CD8-positive, alpha-beta memory T cell (primary cell): ENCODE data around the gene YAF2. TPM values are rescaled to one million over a fixed set of nuclear protein-coding genes. Genes with fewer than 3 reads are reported as not detected.

ENCODE experiments used
- CTCF ChIA-PET: fragments of 350-600 bp; sonication (Branson Sonifier 250); formaldehyde crosslinking; loops from one replicate; lab custom pipeline; 2021; ENCODE audit warnings: antibody characterized with exemption; lab: Charles Lee
- POLR2A ChIA-PET: fragments of 350-600 bp; sonication (Branson Sonifier 250); formaldehyde crosslinking; loops from one replicate; lab custom pipeline; 2021; ENCODE audit warnings: antibody characterized with exemption; lab: Charles Lee
- DNase-seq, 5 donors: peaks; one replicate each; pipeline versions ENCODE4 v3.0.0 to v3.0.0-alpha.2; 2020 to 2022; ENCODE audit warnings: mixed read lengths in 1 of 5
- H3K27ac ChIP-seq: one replicate; pipeline ENCODE4 v1.7.0; 2013; ENCODE audit warnings: low read depth, mild to moderate bottlenecking, low read length, moderate library complexity
- H3K27me3 ChIP-seq: 2 replicates; pipeline ENCODE4 v1.7.0; 2013; ENCODE audit warnings: low read length, mild to moderate bottlenecking; ENCODE audit not compliant: insufficient read depth, poor library complexity, severe bottlenecking
- H3K36me3 ChIP-seq: 2 replicates; pipeline ENCODE4 v1.7.0; 2013; ENCODE audit warnings: mild to moderate bottlenecking, low read length, moderate library complexity; ENCODE audit not compliant: insufficient read depth
- H3K4me1 ChIP-seq: 2 replicates; pipeline ENCODE4 v1.7.0; 2013; ENCODE audit warnings: mild to moderate bottlenecking, low read length, moderate library complexity; ENCODE audit not compliant: insufficient read depth
- H3K4me3 ChIP-seq: 2 replicates; pipeline ENCODE4 v1.7.0; 2013; ENCODE audit warnings: mild to moderate bottlenecking, low read length
- H3K9me3 ChIP-seq: 2 replicates; pipeline ENCODE4 v1.7.0; 2013; ENCODE audit warnings: mild to moderate bottlenecking, low read length
- H3K27ac Mint-ChIP-seq, 8 donors: one replicate each; pipeline ENCODE4 v1.8.0; 2020 to 2021; ENCODE audit warnings: mixed read lengths in 8 of 8, mild to moderate bottlenecking in 6 of 8, inconsistent platforms in 3 of 8, moderate library complexity in 3 of 8
- H3K27me3 Mint-ChIP-seq, 2 donors: one replicate each; pipeline ENCODE4 v1.8.0; 2020 to 2021; ENCODE audit warnings: mixed read lengths in 2 of 2, mild to moderate bottlenecking in 1 of 2, moderate library complexity in 1 of 2
- H3K36me3 Mint-ChIP-seq, 3 donors: one replicate each; pipeline ENCODE4 v1.8.0; 2020 to 2021; ENCODE audit warnings: mixed read lengths in 3 of 3, inconsistent platforms in 1 of 3, mild to moderate bottlenecking in 1 of 3
- H3K4me1 Mint-ChIP-seq, 3 donors: one replicate each; pipeline ENCODE4 v1.8.0; 2020 to 2021; ENCODE audit warnings: mixed read lengths in 3 of 3, inconsistent platforms in 1 of 3, mild to moderate bottlenecking in 1 of 3
- H3K4me3 Mint-ChIP-seq, 7 donors: one replicate each; pipeline ENCODE4 v1.8.0; 2020 to 2021; ENCODE audit warnings: mixed read lengths in 7 of 7, mild to moderate bottlenecking in 6 of 7, moderate library complexity in 4 of 7, inconsistent platforms in 2 of 7
- H3K9me3 Mint-ChIP-seq, 5 donors: one replicate each; pipeline ENCODE4 v1.8.0; 2020 to 2022; ENCODE audit warnings: mixed read lengths in 5 of 5, mild to moderate bottlenecking in 3 of 5, moderate library complexity in 2 of 5, inconsistent platforms in 1 of 5
- polyA plus RNA-seq: library from polyadenylated mRNA; unstranded; fragments of 300-500 nt; fragmentation: Illumina TruSeq; gene quantifications from one replicate; pipeline ENCODE4 v1.2.3, GENCODE V29; 2021
- total RNA-seq, 2 experiments: library from RNA; stranded (reverse); gene quantifications; one replicate each; pipeline ENCODE4 v1.2.3, GENCODE V29; 2021

The YAF2 gene
- total and polyA plus RNA-seq, 3 experiments from 2014 or later, result 26.3 to 37.8 (median 36.2) TPM

DNA sequence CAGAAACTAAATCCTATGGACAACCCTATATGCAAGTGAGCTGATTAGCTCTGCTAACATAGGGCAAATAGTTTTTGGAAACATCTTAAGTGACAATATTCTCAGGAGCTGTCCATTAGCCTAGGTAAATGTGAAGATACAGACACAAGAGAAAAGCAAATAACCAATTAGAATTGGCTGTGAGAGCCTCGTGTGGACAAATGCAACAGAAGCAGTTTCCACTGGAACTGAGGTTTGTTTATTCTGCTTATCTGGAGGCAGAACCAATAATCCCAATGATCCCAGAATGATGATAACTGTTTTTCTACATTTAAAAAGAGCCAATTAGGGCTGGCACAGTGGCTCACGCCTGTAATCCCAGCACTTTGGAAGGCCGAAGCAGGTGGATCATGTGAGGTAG is 43.2 kb upstream of the YAF2 start:
- H3K27me3 Mint-ChIP-seq, result peaks cover 0 to 9% of the 10 kb centered on the region in 2 donors
- H3K27ac ChIP-seq, result no peak overlapping the region
- no peak for DNase-seq
- H3K4me1 Mint-ChIP-seq, result peaks cover 0 to 6% (median 2%) of the 10 kb centered on the region in 3 donors
- CTCF ChIA-PET, result no interaction called here
- no peak overlapping the region for H3K4me3 Mint-ChIP-seq
- no peaks in the 10 kb centered on the region for H3K9me3 Mint-ChIP-seq
- H3K4me1 ChIP-seq, result no peaks in the 10 kb centered on the region
- no peak overlapping the region for H3K4me3 ChIP-seq
- H3K36me3 ChIP-seq, result no peaks in the 10 kb centered on the region
- no peaks in the 10 kb centered on the region for H3K9me3 ChIP-seq
- H3K27me3 ChIP-seq, result no peaks in the 10 kb centered on the region
- POLR2A ChIA-PET, result no interaction called here
- H3K27ac Mint-ChIP-seq, result no peak overlapping the region
- H3K36me3 Mint-ChIP-seq, result no peaks in the 10 kb centered on the region

DNA sequence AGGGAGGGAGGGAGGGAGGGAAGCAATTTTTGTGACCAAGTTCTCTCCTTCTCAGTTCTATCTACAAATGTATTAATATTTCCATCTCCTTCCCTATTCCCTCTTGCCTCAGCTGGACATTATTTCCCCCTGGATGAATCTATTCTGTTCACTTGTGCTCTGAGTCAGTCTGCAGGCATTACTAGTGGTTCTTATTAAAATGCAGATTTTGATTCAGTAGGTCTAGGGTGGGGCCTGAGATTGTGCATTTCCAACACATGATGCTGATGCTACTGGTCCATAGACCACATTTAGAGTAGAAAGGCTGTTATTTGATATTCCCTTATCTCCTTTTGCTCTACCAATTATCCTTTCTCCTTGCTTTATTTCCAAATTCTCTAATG is 40.1 kb upstream of the YAF2 start:
- Histone ChIP-seq H3K4me3 (no peak overlapping the region), H3K27me3 (no peaks in the 10 kb centered on the region), H3K27ac (no peak overlapping the region), H3K36me3 (no peaks in the 10 kb centered on the region), H3K9me3 (no peaks in the 10 kb centered on the region), H3K4me1 (no peaks in the 10 kb centered on the region)
- H3K27ac Mint-ChIP-seq, result no peak overlapping the region
- H3K9me3 Mint-ChIP-seq, result no peaks in the 10 kb centered on the region
- CTCF ChIA-PET, result no interaction called here
- POLR2A ChIA-PET, result no interaction called here
- no peak for DNase-seq
- H3K27me3 Mint-ChIP-seq, result peaks cover 0 to 10% of the 10 kb centered on the region in 2 donors
- no peaks in the 10 kb centered on the region for H3K36me3 Mint-ChIP-seq
- H3K4me3 Mint-ChIP-seq, result no peak overlapping the region
- no peaks in the 10 kb centered on the region for H3K4me1 Mint-ChIP-seq

DNA sequence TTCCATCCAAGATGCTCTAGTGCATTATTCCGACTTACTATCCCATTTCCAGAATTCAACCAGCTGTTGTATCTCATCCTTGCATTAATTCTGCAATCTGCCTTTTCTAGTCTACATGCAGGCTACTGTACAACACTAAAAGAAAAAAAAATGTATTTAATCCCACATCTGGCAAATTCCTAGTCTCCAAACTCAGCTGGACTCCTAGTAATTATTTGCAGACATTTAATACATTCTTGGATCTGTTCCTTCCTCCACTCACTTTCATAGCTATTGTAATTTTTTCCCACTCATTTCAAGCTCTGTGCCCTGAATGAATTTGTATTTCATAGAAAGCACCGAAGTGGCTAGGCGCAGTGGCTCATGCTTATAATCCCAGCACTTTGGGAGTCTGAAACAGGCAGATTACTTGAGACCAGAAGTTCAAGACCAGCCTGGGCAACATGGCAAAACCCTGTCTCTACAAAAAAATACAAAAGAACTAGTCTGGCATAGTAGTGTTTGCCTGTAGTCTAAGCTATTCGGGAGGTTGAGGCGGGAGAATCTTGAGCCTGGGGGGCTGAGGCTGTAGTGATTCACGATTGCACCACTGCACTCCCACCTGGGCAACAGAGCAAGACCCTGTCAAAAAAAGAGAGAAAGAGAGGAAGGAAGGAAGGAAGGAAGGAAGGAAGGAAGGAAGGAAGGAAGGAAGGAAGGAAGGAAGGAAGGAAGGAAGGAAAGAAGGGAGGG is 39.5 kb upstream of the YAF2 start:
- no peaks in the 10 kb centered on the region for H3K27me3 ChIP-seq
- ChIA-PET POLR2A (no interaction called here), CTCF (no interaction called here)

DNA sequence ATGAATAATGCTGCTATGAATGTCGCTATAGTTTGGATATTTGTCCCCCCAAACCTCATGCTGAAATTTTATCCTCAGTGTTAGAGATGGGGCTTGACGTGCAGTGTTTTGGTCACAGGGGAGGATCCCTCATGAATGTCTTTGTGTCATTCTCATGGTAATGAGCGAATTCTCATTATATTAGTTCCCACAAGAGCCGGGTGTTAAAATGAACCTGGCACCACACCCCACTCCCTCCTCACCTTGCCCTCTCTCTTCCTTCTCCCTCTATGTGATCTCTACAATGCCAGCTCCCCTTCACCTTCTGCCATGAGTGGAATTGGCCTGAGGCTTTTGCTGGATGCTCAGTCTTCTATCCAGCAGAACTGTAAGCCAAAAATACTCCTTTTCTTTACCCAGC is 37.5 kb upstream of the YAF2 start:
- peaks cover 2 to 6% (median 6%) of the 10 kb centered on the region in 3 donors for H3K4me1 Mint-ChIP-seq
- H3K36me3 Mint-ChIP-seq, result no peaks in the 10 kb centered on the region
- POLR2A ChIA-PET, result no interaction called here
- H3K27ac ChIP-seq, result no peak overlapping the region
- CTCF ChIA-PET, result no interaction called here
- no peak overlapping the region for H3K4me3 ChIP-seq
- H3K36me3 ChIP-seq, result no peaks in the 10 kb centered on the region
- H3K9me3 ChIP-seq, result no peaks in the 10 kb centered on the region
- peaks cover 3 to 15% of the 10 kb centered on the region in 2 donors for H3K27me3 Mint-ChIP-seq
- peaks cover 0 to 2% (median 0%) of the 10 kb centered on the region in 5 donors for H3K9me3 Mint-ChIP-seq
- no peak for DNase-seq
- no peak overlapping the region for H3K4me3 Mint-ChIP-seq
- H3K27me3 ChIP-seq, result no peaks in the 10 kb centered on the region
- H3K4me1 ChIP-seq, result no peaks in the 10 kb centered on the region
- H3K27ac Mint-ChIP-seq, result no peak overlapping the region

More for the DNA sequence above, 39.5 kb upstream of the YAF2 start:
- Mint-ChIP-seq H3K9me3 (peaks cover 0 to 1% (median 0%) of the 10 kb centered on the region in 5 donors), H3K27ac (no peak overlapping the region), H3K4me3 (no peak overlapping the region), H3K36me3 (no peaks in the 10 kb centered on the region), H3K4me1 (no peaks in the 10 kb centered on the region), H3K27me3 (peaks cover 0 to 10% of the 10 kb centered on the region in 2 donors)
- H3K9me3 ChIP-seq, result no peaks in the 10 kb centered on the region
- no peak overlapping the region for H3K4me3 ChIP-seq
- H3K4me1 ChIP-seq, result no peaks in the 10 kb centered on the region
- DNase-seq, result no peak
- no peaks in the 10 kb centered on the region for H3K36me3 ChIP-seq
- H3K27ac ChIP-seq, result no peak overlapping the region

DNA sequence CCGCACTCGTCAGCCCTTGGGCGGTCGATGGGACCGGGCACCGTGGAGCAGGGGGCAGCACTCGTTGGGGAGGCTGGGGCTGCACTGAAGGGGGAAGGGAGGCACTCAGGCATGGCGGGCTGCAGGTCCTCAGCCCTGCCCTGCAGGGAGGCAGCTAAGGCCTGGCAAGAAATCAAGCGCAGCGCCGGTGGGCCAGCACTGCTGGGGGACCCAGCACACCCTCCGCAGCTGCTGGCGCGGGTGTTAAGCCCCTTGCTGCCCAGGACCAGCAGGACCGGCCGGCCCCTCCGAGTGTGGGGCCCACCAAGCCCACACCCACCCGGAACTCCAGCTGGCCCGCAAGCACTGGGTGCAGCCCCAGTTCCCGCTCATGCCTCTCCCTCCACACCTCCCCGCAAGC is 35.7 kb upstream of the YAF2 start:
- no peak overlapping the region for H3K4me3 ChIP-seq
- H3K36me3 Mint-ChIP-seq, result peaks cover 0 to 6% (median 0%) of the 10 kb centered on the region in 3 donors
- H3K27me3 Mint-ChIP-seq, result peaks cover 3 to 15% of the 10 kb centered on the region in 2 donors
- no peaks in the 10 kb centered on the region for H3K36me3 ChIP-seq
- DNase-seq, result no peak
- CTCF ChIA-PET, result no interaction called here
- no peak overlapping the region for H3K27ac Mint-ChIP-seq
- no peaks in the 10 kb centered on the region for H3K27me3 ChIP-seq
- no peak overlapping the region for H3K27ac ChIP-seq
- POLR2A ChIA-PET, result no interaction called here
- no peak overlapping the region for H3K4me3 Mint-ChIP-seq
- H3K9me3 ChIP-seq, result no peaks in the 10 kb centered on the region
- peaks cover 2 to 6% (median 6%) of the 10 kb centered on the region in 3 donors for H3K4me1 Mint-ChIP-seq
- H3K9me3 Mint-ChIP-seq, result peaks cover 0 to 2% (median 0%) of the 10 kb centered on the region in 5 donors
- no peaks in the 10 kb centered on the region for H3K4me1 ChIP-seq

DNA sequence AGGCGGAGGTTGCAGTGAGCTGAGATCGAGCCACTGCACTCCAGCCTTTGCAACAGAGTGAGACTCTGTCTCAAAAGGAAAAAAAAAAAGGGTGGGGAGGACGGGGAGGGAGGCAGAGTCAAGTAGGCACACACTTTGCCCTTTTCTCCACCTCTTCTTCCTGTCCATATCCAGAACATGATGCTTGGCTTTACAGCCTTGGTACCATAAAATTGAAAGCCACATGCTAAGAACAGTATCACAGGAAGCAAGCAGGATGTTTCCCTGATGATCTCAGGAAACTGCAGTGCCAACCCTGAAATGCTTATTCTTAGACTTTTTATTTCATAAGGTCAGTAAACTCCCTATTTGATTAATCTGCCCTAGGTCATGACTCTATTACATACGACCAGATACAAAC is 32.5 kb upstream of the YAF2 start:
- no peaks in the 10 kb centered on the region for H3K36me3 ChIP-seq
- no peak overlapping the region for H3K27ac Mint-ChIP-seq
- DNase-seq, result no peak
- H3K36me3 Mint-ChIP-seq, result peaks cover 0 to 6% (median 0%) of the 10 kb centered on the region in 3 donors
- H3K9me3 ChIP-seq, result no peaks in the 10 kb centered on the region
- H3K27me3 ChIP-seq, result no peaks in the 10 kb centered on the region
- H3K9me3 Mint-ChIP-seq, result peaks cover 0 to 2% (median 0%) of the 10 kb centered on the region in 5 donors
- H3K4me3 Mint-ChIP-seq, result no peak overlapping the region
- no peak overlapping the region for H3K27ac ChIP-seq
- H3K4me1 Mint-ChIP-seq, result peaks cover 2 to 6% (median 6%) of the 10 kb centered on the region in 3 donors
- H3K27me3 Mint-ChIP-seq, result peaks cover 3 to 5% of the 10 kb centered on the region in 2 donors
- no peak overlapping the region for H3K4me3 ChIP-seq
- CTCF ChIA-PET, result no interaction called here
- no peaks in the 10 kb centered on the region for H3K4me1 ChIP-seq
- POLR2A ChIA-PET, result no interaction called here

DNA sequence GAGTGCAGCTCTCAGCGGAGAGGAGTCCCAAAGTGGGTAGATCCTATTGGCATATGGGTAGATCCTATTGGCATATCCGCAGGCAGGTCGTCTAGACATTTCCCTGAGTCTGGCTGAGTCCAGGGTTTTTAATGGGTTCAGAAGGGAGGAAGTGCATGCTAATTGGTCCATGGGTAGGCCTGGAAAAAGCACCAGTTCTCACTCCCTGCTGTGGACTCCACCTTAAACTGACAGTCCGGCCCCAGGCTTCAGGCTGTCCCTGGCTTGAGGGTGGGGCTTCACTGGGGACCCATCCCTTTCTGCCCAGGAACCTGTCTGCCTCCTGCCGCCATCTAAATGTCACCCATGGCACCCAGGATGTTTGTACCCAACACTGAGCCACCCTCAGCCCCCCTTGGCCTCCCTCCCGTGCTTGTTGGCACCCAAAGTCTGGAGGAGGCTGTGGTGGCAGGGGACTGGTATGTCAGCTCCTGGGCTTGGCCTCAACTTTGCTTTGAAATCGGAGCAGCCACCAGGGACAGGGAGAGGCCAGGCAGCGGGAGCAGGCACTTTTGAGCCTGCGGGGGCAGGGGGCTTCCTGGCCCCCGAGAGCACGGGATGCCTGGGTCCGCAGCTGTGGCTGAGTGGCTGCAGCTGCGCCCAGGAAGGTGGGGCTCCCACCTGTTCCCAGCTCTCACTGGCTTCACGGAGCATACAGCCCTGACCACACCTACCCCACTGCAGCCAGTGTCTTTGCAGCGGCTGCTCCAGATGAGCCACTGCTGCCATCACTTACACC is 29.6 kb upstream of the YAF2 start:
- Histone ChIP-seq H3K36me3 (no peaks in the 10 kb centered on the region), H3K4me1 (no peaks in the 10 kb centered on the region), H3K4me3 (no peak overlapping the region), H3K27ac (no peak overlapping the region), H3K9me3 (no peaks in the 10 kb centered on the region), H3K27me3 (no peaks in the 10 kb centered on the region)
- Mint-ChIP-seq H3K9me3 (peaks cover 0 to under 1% (median 0%) of the 10 kb centered on the region in 5 donors), H3K4me3 (no peak overlapping the region), H3K36me3 (peaks cover 0 to 6% (median 0%) of the 10 kb centered on the region in 3 donors), H3K27me3 (peaks cover 3 to 5% of the 10 kb centered on the region in 2 donors), H3K4me1 (peaks cover 2 to 10% (median 6%) of the 10 kb centered on the region in 3 donors), H3K27ac (no peak overlapping the region)
- POLR2A ChIA-PET, result no interaction called here
- CTCF ChIA-PET, result no interaction called here
- DNase-seq, result no peak

DNA sequence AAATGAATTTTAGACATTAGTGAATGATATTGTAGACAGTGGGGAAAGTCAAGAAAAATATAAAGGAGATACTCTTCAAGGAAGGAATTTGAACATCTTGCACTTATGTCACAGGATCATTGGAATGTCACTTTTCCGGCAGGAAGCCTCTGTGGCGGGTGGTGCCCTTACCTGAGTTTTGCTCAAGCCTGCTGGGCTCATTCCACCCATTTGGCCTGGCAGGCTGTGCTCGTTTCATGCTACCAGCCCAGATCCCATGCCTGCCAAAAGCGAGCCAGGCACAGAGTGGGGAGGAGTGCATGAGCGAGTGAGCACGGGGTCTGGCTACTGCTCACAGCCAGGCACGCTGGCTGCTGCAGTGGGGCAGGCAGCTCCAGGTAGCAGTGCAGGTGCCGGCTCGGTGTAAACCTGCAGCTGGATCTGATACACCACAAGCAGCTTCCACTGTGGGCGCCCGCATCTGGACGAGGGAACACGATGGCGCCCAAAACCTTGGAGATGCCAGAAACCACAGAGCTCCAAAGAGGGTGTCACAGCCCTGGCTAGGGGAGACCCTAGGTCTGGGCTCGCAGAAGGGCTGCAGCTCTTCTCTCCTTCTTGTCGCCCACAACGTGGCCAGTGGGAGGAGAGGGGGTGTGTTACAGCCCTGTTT is 28.7 kb upstream of the YAF2 start:
- no peaks in the 10 kb centered on the region for H3K9me3 ChIP-seq
- no peak overlapping the region for H3K27ac Mint-ChIP-seq
- ChIA-PET CTCF (no interaction called here), POLR2A (no interaction called here)
- no peaks in the 10 kb centered on the region for H3K9me3 Mint-ChIP-seq
- H3K4me3 ChIP-seq, result no peak overlapping the region
- no peak for DNase-seq
- H3K27me3 Mint-ChIP-seq, result peaks cover 1 to 5% of the 10 kb centered on the region in 2 donors
- peaks cover 0 to 6% (median 0%) of the 10 kb centered on the region in 3 donors for H3K36me3 Mint-ChIP-seq
- no peak overlapping the region for H3K27ac ChIP-seq
- no peak overlapping the region for H3K4me3 Mint-ChIP-seq
- H3K27me3 ChIP-seq, result no peaks in the 10 kb centered on the region
- peaks cover 2 to 12% (median 6%) of the 10 kb centered on the region in 3 donors for H3K4me1 Mint-ChIP-seq
- no peaks in the 10 kb centered on the region for H3K4me1 ChIP-seq
- no peaks in the 10 kb centered on the region for H3K36me3 ChIP-seq
